ENCODE results near the gene SLC16A10. TPM values are rescaled to one million over a fixed set of nuclear protein-coding genes. Genes with fewer than 3 reads are reported as not detected.

The SLC16A10 gene
- total RNA-seq, 4 donors from 2014 or later: 1.5 to 8.9 (median 4.2) TPM

DNA sequence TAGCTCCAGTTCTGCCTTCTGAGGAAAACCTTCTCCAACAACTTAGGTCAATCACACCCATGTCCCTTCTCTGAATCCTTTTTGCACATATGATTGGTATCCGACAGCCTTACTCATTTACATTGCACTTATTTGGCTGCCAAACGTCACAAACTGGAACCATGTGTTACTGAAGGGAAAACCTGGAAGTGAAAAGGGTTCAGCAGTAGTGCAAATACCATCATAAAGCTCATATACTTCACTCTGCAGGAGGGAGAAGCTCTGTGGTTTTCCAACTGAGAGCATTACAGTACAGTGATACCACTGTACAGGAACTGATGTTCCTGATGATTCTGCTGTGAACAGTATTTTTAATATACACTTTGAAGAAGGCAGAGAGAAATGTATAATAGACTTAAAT lies 87.8 kb downstream of the SLC16A10 start:
- no peaks in the 10 kb centered on the region for H3K36me3 ChIP-seq
- TF ChIP-seq EP300 (IDR thresholded peaks at IDR 0.05; ENCODE audit: low read depth) (no peak), POLR2A (IDR thresholded peaks at IDR 0.05) (no peak), POLR2AphosphoS5 (IDR thresholded peaks at IDR 0.05) (no peak)
- TF ChIP-seq, protein P1, sequence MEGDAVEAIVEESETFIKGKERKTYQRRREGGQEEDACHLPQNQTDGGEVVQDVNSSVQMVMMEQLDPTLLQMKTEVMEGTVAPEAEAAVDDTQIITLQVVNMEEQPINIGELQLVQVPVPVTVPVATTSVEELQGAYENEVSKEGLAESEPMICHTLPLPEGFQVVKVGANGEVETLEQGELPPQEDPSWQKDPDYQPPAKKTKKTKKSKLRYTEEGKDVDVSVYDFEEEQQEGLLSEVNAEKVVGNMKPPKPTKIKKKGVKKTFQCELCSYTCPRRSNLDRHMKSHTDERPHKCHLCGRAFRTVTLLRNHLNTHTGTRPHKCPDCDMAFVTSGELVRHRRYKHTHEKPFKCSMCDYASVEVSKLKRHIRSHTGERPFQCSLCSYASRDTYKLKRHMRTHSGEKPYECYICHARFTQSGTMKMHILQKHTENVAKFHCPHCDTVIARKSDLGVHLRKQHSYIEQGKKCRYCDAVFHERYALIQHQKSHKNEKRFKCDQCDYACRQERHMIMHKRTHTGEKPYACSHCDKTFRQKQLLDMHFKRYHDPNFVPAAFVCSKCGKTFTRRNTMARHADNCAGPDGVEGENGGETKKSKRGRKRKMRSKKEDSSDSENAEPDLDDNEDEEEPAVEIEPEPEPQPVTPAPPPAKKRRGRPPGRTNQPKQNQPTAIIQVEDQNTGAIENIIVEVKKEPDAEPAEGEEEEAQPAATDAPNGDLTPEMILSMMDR (IDR thresholded peaks at IDR 0.05): no peak
- WGBS, 2 donors (ENCODE audit: low coverage in 1 of 2): 74% methylated on average over 2 of the region's 2 CpGs; no CpG with 5 or more reads in 1 of the 2 donors
- H3K4me3 ChIP-seq: no peak overlapping the region
- no peaks in the 10 kb centered on the region for H3K27me3 ChIP-seq
- in situ Hi-C loops (cut with MboI; ENCODE audit: low pct_ligation_motif_present in 1 of 4, low pct_unique_long_range_greater_than_20kb in 1 of 4, low sequenced_read_pairs in 3 of 4): no loop called here
- intact Hi-C loops (cut with DNase I; ENCODE audit: low total_unique reads): no loop called here
- H3K4me1 ChIP-seq: no peaks in the 10 kb centered on the region
- no peaks in the 10 kb centered on the region for H3K9me3 ChIP-seq
- no peak overlapping the region for H3K27ac ChIP-seq
- DNase-seq: no peak

- Histone ChIP-seq H3K4me3 (no peak overlapping the region), H3K4me1 (no peaks in the 10 kb centered on the region), H3K36me3 (no peaks in the 10 kb centered on the region), H3K27ac (no peak overlapping the region), H3K9me3 (no peaks in the 10 kb centered on the region), H3K27me3 (no peaks in the 10 kb centered on the region)
- intact Hi-C loops (cut with DNase I; ENCODE audit: low total_unique reads): no loop called here
- in situ Hi-C loops (cut with MboI; ENCODE audit: low pct_ligation_motif_present in 1 of 4, low pct_unique_long_range_greater_than_20kb in 1 of 4, low sequenced_read_pairs in 3 of 4): no loop called here
- no peak for DNase-seq
- TF ChIP-seq EP300 (IDR thresholded peaks at IDR 0.05; ENCODE audit: low read depth): no peak
- TF ChIP-seq, protein P1 (IDR thresholded peaks at IDR 0.05): no peak
- 69 to 87% methylated on average over 2 of the region's 2 CpGs for WGBS, 2 donors (ENCODE audit: low coverage in 1 of 2)
These were observed 88.9 kb downstream of the SLC16A10 start for GRCh38 chr6:111176038-111176759.

DNA sequence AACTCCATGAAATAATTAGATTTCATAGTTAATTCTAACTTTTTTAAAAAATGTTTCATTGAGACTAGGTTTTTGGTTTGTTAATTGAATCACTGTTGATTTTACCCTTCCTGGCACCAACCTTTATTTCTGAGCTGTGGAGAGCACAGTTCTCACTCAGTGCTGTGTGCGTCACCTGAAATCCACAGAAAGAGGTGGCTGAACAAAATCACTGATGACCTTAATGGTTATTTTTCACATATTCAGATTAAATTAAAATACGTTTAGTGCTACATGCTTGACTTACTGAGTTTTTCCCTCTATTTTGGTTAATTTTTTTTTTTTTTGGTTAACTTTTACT lies 89.4 kb downstream of the SLC16A10 start:
- Histone ChIP-seq H3K4me3 (no peak overlapping the region), H3K27ac (no peak overlapping the region), H3K36me3 (no peaks in the 10 kb centered on the region), H3K4me1 (no peaks in the 10 kb centered on the region), H3K27me3 (no peaks in the 10 kb centered on the region), H3K9me3 (no peaks in the 10 kb centered on the region)
- intact Hi-C loops (cut with DNase I; ENCODE audit: low total_unique reads) (no loop called here), in situ Hi-C loops (cut with MboI; ENCODE audit: low pct_ligation_motif_present in 1 of 4, low pct_unique_long_range_greater_than_20kb in 1 of 4, low sequenced_read_pairs in 3 of 4) (no loop called here)
- WGBS, 2 donors (ENCODE audit: low coverage in 1 of 2): 96 to 100% methylated on average over 2 of the region's 2 CpGs
- TF ChIP-seq POLR2A (IDR thresholded peaks at IDR 0.05) (no peak), EP300 (IDR thresholded peaks at IDR 0.05; ENCODE audit: low read depth) (no peak), POLR2AphosphoS5 (IDR thresholded peaks at IDR 0.05) (no peak)
- TF ChIP-seq, protein P1 (IDR thresholded peaks at IDR 0.05): no peak
- DNase-seq: no peak

GRCh38 chr6:111177131-111177530 lies 89.8 kb downstream of the SLC16A10 start:
- Histone ChIP-seq H3K4me1 (no peaks in the 10 kb centered on the region), H3K4me3 (no peak overlapping the region), H3K36me3 (no peaks in the 10 kb centered on the region), H3K27ac (no peak overlapping the region), H3K9me3 (no peaks in the 10 kb centered on the region), H3K27me3 (no peaks in the 10 kb centered on the region)
- DNase-seq: no peak
- intact Hi-C loops (cut with DNase I; ENCODE audit: low total_unique reads): no loop called here
- 93% methylated on average over 6 of the region's 6 CpGs for WGBS, 2 donors (ENCODE audit: low coverage in 1 of 2)
- TF ChIP-seq, protein P1 (IDR thresholded peaks at IDR 0.05): no peak
- TF ChIP-seq POLR2AphosphoS5 (IDR thresholded peaks at IDR 0.05) (no peak), EP300 (IDR thresholded peaks at IDR 0.05; ENCODE audit: low read depth) (no peak), POLR2A (IDR thresholded peaks at IDR 0.05) (no peak)
- in situ Hi-C loops (cut with MboI; ENCODE audit: low pct_ligation_motif_present in 1 of 4, low pct_unique_long_range_greater_than_20kb in 1 of 4, low sequenced_read_pairs in 3 of 4): no loop called here
